GM12892 (cell line): ENCODE results near the gene LRSAM1.

Source experiments
- POLR2A ChIP-seq: IDR thresholded peaks from 2 replicates; pipeline ENCODE4 v1.6.1; 2011; ENCODE audit warnings: low read depth, low read length, control low read depth
- POLR2AphosphoS5 ChIP-seq: IDR thresholded peaks from 2 replicates; pipeline ENCODE4 v1.6.1; 2011; ENCODE audit warnings: low read depth, low read length, control low read depth
- TAF1 ChIP-seq: IDR thresholded peaks from 2 replicates; pipeline ENCODE4 v1.6.1; 2011; ENCODE audit warnings: low read depth, mild to moderate bottlenecking, control low read depth, low read length, borderline replicate concordance

- no peak for TF ChIP-seq POLR2A
- TF ChIP-seq POLR2AphosphoS5: no peak
- TF ChIP-seq TAF1: no peak
Observed at GRCh38 chr9:127500862-127501261, 49.6 kb downstream of the LRSAM1 start.
